Diencephalon (tissue), 1 donor: ENCODE measurements around the gene MSMB. TPM values are rescaled to one million over a fixed set of nuclear protein-coding genes. Genes with fewer than 3 reads are reported as not detected.

Experiments used
- small RNA-seq: library from RNA; depleted of rRNA; stranded (forward); fragments of <200 nt; gene quantifications from one replicate; pipeline ENCODE3, GENCODE V24; 2014
- total RNA-seq: library from RNA; depleted of rRNA; stranded (reverse); fragments of >200 nt; gene quantifications from one replicate; pipeline ENCODE4 v1.2.3, GENCODE V29; 2014

MSMB gene
- not detected for total RNA-seq

GRCh38 chr10:46046261-46046660 lies at the start of gene MSMB:
Gene MSMB, minus strand, starts transcription at chr10:46046269. Its CDS starts 32 bp downstream, at chr10:46046237.

GRCh38 chr10:46030091-46030937 lies 15.8 kb downstream of the MSMB start, which contains the start of gene NCOA4:
Gene NCOA4, minus strand, starts transcription at chr10:46030623. Its CDS starts 13,943 bp downstream, at chr10:46016680.

Small RNA genes within 50 kb of the gene (small RNA-seq; reads per million reads assigned to genes)
- not detected for gene SNORA74C-1

Other genes starting within 250 kb of the MSMB start
- 4.4 TPM for gene AGAP4, start 198.8 kb downstream of the MSMB start, total RNA-seq
- 65.7 TPM for gene TIMM23, start 73.8 kb downstream of the MSMB start, total RNA-seq
- gene NCOA4, start 15.6 kb downstream of the MSMB start, total RNA-seq = 242 TPM
- not detected for gene ANTXRL, start 240.7 kb upstream of the MSMB start, total RNA-seq